Measurements from ENCODE around the gene ZNF862.

The ZNF862 gene

DNA sequence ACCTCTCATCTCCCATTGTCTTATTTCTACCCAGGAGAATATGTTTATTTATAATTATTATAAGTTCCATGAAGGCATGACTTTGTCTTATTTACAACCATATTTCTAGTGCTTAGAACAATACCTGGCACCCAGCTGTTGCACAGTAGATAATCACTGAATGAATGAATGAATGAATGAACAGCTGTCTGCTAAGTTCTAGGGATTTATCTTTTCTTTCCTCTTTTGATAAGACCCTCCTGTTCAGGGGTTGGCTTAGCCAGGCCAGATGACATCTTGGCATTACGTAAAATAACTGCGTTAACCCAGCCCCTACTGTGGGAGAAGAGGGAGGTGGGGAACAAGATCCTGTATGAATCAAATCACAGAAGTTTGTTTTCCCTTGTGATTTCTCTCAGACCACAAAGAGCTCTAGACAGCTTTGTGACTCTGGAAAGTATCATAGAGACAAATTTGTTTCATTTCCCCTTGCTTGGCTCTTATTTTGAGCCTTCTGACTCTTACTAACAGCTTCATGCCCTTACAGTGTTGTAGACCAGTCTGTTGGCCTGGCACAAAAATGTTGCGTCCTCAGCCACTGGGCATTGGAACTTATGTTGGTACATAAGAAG is 8.4 kb downstream of the ZNF862 start:
- DNase-seq = no peak

DNA sequence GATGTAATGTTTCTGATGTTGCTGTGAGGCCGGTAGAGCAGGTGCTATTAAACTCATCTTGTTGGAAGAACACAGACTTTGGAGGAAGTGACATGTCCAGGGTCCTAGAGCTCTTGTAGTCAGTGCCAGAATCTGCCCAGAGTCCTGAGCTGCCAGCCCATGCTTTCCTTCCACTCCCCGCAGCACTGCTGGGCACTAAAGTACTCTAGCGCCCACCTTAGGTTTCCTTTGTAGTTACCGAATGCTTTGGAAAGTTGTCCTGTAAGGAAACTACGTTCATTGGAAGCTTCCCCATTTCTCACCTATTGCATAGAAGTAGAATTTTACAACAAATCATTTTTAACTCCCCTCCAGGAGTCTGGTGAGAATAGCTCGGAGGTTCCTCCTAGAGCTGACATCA is 11.0 kb downstream of the ZNF862 start:
- DNase-seq = no peak

DNA sequence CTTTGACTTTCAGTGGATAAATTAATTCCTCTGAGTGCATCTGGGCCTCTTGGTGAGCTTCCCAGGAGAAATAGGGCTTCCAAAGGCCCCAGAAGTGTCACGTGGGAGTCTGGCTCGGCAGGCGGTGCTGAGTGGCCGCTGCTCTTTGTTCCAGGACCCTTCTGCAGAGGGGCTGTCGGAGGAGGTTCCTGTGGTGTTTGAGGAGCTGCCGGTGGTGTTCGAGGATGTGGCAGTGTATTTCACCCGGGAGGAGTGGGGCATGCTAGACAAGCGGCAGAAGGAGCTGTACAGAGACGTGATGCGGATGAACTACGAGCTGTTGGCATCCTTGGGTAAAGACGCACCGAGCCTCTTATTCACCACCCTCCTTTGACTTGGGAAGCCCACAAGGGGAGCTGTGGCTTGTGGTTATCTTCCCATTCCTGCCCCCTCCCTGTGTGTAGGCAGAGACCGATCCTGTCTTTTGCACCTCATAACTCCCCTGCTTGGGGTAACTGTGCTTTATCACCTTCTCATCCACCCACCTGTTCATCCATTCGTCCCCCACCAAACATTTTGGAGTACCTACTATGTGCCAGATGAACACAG is 11.9 kb downstream of the ZNF862 start:
- DNase-seq = no peak

DNA sequence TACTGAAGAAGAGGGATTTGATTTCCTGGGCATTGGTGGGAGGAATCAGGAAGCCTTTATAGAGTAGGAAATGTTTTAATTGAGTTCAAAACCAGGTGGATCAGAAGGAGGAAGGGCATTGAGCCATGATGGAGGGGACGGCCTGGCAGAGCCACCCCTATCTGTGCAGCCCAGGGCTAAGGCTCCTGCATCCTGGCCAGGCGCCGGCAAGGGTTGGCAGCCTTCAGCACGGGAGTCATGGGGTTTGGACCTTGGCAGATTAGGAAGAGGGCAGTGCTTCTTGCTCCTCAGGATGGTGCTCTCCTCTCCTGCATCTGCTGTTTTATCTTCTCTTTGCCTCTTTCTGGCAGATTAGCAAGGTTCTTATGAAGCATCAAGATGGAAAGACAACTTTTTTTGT is 12.5 kb downstream of the ZNF862 start:
- no peak for DNase-seq

DNA sequence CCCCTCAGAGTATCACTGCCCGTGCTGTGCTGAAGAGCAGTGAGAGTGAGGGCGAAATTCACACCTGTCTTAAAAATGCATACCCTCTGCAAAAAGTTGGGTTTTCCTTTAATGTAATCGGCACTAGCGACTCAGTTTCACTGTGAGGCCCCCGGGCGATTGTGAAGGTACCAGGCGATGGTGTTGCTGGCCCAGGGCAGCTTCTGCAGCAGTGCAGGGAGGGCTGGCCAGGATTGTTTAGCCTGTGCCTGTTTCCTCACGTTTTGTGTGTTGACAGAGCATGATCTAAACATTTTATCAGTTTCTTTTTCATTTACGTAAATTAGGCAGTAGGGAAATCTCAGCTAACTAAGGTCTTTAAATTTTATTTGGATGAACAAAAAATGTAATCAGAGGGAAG is 13.3 kb downstream of the ZNF862 start:
- no peak for DNase-seq

DNA sequence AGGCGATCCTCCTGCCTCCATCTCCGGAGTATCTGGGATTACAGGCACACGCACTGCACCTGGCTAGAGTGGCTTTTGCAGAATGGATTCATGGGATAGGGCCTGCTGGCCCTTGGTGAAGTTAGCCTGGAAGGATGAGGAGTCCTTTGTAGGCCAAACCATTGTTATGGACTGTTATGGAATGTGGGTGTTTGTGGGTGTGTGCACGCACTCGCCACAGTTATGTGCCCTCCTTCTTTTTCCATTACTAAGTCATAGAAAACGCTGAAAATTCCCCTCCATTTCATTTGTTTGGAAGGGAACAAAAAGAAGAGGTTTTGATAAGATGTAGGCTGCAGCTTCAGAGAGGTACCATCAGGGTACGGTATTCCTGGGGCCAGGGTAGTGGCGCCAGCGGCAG is 15.0 kb downstream of the ZNF862 start:
- no peak for DNase-seq

DNA sequence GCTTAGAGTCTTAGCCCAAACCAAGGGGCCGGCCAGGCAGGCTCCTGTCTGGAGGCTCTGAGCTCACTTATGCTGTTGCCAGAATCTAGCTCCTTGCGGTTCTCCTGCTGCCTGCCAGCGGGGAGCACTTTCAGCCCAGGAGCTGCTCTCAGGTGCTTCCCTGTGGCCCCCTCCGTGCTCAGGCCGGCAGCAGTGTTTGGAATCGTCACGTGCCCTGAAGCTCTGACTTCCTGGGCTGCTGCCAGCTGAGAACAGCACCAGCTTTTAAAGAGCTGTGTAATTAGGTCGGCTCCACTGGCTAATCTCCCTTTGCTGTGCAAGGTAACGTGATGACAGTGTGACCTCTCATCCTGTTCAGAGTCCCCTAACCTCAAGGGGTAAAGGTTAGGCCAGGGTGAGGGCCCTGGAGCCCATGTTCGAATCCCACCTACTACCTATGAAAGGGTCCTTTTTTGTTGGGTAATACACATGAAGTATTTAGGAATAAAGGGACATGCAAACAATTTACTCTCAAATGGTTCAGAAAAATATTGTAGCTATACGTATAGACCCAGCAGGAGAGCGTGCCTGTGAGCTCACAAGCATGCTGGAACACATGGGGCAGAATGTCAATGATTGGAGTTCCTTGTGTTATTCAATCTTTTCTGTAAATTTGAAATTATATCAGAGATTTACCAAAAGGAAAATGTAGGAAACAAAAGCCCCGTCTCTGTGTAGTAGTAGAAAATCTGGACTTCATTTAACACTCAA is 16.6 kb downstream of the ZNF862 start:
- DNase-seq = peak; percentile 90

DNA sequence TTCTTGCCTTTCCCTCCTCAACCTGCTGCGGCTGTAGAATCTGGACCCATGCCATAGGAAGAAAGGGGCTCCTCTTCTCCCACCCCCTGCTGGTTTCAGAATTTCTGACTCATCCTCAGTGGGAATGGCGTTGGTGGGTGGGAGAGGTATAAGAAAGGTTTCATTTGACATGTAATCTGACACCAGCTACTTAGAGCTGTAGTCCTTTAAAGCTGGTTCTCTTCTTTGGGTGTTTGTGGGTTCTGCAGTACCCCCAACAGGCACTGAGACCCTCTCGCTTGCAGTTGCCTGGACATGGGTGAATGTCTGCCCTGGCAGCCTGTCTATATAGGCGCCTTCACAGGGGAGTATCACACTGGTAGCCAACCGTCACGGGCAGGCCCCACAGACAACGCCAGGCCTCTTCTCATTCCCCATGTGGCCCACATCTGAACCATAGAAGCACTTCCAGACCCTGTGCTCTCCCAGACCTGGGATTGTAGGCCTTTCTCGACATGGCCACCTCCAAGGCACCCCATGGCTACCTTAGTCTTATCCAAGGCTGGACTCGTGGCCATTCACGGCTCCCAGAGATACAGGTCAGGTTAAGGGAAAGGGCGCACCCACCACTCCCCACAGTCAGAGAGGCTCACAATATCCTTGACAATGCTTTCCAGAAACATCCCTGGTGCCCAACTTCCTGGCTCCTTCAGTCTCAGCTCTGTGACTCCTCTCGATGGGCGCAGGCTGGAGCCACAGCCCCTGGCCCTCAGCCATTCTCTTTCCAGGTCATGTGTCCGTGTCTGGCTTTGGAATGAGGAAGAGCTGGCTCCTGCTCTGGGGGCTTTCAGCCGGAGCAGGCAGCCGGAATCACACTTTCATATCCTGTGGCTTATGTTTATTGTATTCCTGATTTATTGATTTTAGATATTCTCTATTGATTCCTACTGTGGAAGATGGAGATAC is 17.5 kb downstream of the ZNF862 start:
- DNase-seq = peak; percentile 44

DNA sequence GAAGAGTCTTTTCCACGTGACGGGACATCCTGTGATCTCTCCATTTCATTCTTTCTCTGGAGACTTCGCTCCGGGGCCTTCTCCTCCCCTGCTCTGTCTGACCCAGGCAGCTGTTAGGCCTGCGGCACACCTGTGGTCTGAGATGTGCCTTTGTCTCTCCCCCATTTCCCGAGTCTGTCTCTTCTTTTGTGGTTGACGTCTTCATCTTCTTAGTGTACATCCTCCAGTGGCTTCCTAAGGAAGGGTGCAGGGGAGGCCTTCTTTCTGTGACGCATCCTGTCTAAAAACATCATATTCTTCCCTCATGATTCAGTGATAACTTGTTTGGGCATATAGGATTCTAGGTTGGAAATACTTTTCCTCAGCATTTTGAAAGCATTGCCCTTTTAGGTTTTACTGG is 18.4 kb downstream of the ZNF862 start:
- no peak for DNase-seq

DNA sequence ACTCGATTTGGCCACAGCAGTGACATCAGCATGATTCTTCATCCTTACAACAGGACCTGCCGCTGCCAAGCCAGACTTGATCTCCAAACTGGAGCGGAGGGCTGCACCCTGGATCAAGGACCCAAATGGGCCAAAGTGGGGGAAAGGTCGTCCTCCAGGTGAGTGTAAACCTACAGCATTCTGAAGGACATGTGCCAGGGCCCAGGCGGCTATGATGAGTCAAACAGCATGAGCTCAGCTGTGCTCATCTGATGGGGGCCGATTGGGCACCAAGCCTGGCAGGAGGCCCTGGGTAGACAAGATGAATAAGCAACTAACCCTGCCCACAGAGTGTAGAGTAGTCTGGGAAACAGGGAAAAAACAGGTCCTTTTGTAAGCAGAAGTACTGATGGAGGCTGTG is 21.2 kb downstream of the ZNF862 start:
- DNase-seq = no peak

DNA sequence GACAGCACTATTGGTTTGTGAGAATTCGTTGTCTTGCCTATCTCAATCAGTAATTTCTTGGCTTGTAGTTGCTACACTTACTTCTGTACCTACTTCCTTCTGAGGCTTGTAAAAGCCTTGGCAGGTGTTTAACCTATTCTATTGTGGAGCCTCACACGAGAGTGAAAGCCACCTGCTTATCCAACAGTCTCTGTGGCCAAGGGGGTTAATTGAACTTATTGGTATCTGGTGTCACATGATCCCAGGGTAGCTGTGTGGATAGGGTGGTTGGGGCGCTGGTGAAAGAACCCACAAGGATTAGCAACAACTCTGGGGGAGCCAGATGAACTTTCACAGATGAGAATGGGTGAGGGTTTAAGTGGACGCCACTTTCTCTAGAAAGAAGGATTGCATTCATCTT is 21.7 kb downstream of the ZNF862 start:
- DNase-seq = no peak

DNA sequence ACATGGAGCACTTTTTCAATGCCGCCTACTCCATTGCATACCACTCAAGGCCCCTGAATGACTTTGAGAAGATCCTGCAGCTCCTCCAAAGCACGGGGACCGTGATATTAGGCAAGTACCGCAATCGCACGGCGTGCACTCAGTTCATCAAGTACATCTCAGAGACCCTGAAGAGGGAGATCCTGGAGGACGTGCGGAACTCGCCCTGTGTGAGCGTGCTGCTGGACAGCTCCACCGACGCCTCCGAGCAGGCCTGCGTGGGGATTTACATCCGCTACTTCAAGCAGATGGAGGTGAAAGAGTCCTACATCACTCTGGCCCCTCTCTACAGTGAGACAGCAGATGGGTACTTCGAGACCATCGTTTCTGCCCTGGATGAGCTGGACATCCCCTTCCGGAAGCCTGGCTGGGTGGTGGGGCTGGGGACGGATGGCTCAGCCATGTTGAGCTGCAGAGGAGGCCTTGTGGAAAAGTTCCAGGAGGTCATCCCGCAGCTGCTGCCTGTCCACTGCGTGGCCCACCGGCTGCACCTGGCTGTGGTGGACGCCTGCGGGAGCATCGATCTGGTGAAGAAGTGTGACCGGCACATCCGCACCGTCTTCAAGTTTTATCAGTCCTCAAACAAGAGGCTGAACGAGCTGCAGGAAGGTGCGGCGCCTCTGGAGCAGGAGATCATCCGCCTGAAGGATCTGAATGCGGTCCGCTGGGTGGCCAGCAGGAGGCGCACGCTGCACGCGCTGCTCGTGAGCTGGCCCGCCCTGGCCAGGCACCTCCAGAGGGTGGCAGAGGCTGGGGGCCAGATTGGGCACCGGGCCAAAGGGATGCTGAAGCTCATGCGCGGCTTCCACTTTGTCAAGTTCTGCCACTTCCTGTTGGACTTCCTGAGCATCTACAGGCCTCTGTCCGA is 22.9 kb downstream of the ZNF862 start:
- DNase-seq = no peak

DNA sequence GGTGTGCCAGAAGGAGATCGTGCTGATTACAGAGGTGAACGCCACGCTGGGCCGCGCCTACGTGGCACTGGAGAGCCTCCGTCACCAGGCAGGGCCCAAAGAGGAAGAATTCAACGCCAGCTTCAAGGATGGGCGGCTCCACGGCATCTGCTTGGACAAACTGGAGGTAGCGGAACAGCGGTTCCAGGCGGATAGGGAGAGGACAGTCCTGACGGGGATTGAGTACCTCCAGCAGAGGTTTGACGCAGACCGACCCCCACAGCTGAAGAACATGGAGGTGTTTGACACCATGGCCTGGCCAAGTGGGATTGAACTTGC is 23.5 kb downstream of the ZNF862 start:
- DNase-seq = no peak

DNA sequence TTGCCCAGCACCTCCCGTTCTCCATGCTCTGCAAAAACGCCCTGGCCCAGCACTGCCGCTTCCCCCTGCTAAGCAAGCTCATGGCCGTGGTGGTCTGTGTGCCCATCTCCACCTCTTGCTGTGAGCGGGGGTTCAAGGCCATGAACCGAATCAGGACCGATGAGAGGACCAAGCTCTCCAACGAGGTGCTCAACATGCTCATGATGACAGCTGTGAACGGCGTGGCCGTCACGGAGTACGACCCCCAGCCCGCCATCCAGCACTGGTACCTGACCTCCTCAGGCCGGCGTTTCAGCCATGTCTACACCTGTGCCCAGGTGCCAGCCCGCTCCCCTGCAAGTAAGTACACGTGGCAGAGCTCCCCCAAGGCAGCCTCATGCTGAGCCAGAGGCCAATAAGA is 24.0 kb downstream of the ZNF862 start:
- no peak for DNase-seq

DNA sequence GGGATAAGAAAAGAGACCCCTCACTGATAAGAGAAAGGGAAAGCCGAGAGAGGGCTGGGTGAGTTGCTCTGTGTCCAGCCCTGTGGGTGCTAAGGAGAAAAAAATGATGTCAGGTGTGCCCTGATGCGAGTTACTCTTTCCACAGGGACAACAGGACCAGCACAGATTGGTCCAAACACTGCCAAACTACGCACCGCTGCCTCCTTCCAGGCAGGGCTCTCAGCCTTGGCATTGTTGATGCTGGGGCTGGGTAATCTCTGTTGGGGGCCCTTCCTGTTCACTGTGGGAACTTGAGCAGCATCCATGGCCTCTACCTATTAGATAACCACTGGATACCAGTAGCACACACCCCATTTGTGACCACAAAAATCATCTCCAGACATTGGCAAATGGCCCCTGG is 25.3 kb downstream of the ZNF862 start:
- DNase-seq = no peak

DNA sequence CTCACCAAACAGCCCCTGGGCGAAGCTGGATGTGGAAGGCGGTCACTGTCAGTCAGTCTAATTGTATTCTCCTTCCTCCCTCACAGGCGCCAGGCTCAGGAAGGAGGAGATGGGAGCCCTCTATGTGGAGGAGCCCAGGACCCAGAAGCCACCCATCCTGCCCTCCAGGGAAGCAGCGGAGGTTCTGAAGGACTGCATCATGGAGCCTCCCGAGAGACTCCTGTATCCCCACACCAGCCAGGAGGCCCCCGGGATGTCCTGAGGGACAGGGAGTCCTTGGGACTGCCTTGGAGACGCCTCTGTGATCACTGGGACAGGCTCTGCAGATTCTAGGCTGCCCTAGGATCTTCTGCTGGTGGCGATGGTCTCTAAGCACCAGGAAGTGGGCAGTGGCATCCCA is 25.8 kb downstream of the ZNF862 start:
- no peak for DNase-seq

DNA sequence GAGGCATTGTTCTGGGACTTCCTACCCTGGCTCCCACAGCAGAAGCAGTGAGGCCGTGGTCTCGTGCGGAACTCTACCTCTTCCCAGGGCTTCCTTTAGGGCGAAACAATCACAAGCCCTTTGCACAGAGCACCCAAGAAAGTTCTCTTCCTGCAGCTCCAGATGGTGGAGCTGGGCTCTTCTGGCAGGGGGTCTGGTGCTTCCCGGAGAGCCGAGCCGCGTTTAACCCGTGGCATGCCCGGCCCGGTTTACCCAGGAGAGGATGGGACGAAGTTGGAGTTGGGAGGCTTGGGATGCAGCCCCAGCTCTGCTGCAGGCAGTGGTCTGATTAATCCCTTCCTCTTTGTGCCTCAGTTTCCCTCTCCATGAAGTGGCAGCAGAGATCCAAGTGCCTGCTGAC is 26.6 kb downstream of the ZNF862 start:
- DNase-seq = no peak

DNA sequence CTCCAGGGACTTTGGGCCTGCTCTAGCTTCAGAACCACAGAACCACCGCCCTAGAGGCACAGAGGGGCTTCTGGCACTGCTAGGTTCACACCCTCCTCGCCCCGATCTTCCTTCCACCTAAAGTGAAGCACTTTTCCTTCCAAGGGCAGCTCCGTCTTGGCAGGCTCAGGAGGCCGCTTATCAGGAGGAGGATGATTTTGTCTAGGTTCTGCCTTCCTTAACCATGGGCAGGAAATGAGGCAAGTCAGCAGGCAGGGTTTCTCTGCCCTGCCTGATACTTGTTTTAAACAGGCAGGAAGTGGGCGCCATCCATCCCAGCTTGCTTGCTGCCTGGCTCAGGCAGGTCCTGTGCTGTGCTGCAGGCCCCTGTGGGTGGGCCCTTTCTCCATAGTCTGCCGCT is 27.3 kb downstream of the ZNF862 start:
- DNase-seq = no peak

DNA sequence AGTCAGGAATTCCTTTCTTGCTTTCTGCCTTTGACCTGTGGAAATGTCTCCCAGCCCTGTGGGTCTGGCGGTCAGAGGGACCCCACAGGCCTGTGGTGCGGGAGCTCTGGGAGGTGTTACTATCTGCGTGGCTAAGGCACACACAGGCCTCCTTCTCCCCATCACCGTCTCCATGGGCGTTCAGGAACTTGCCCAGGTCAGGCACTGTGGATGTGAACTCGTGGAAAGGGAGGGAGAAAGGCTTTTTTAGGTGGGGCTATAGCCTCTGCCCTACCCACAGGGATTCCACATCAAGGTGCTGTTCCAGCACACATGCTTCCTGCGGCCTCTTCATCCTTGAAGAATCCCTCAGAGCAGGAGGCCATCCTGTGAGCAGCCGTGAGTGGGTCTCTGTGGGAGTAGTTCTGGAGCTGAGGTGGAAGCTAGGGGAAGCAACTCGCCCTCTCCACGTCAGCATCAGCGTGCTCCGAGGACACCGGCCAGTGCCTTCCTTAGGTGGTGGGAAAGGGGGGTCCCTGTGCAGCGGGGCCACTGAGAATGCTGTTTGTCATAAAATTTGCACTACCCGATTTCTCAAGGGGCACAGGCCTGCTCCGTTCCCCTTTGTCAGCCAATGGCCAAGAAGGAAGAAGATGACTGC is 28.1 kb downstream of the ZNF862 start:
- DNase-seq = no peak

DNA sequence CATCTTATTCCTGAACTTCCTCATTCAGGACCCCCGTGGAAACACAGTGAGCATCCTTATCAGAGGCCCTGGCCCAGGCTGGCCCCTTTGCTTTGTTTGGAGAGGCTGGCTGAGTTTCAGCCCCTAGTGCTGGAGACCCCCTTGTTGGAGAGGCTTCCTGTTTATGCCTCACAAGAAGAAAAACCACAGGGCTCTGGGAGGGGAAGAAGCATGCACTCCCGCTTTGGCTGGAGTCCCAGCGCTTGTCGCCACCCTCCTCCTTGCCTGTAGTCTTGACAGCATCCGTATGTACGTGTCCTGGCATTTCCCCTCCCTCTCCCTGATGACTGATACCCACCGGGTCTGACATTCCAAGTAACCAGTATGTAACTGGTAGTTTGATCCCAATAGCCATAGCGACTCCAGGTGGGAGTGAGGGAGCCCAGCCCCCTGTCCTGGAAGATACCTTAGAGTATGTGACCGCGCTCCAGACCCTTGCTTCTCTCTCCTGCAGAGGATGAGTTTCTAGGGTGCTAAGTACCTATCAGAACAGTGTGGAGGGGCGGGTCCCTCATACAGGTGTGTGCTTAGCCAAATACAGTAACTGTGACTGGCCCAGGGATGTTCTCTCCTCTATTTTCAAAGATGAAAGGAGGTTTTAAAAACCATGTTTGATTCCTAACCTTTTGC is 28.7 kb downstream of the ZNF862 start:
- no peak for DNase-seq

Data from NCI-H146 (cell line).